SK-N-SH treated with all-trans-retinoic acid at 6 μM for 48 hours (cell line): Measurements from ENCODE around the gene UBE2L3.

Source experiments
- BACH2 ChIP-seq: fragments of 250-450 bp; sonication (Bioruptor Pico); IDR thresholded peaks from 2 replicates; pipeline ENCODE4 v1.9.0; 2021; ENCODE audit warnings: mild to moderate bottlenecking, borderline replicate concordance
- CSDC2 ChIP-seq: fragments of 250-450 bp; sonication (Bioruptor Pico); IDR thresholded peaks from 2 replicates; pipeline ENCODE4 v1.5.0; 2020; ENCODE audit warnings: mild to moderate bottlenecking, moderate library complexity
- ESRRG ChIP-seq: fragments of 250-450 bp; sonication (Bioruptor Pico); IDR thresholded peaks from 2 replicates; pipeline ENCODE4 v1.6.1; 2021; ENCODE audit warnings: mild to moderate bottlenecking
- RARB ChIP-seq: fragments of 250-450 bp; sonication (Bioruptor Pico); IDR thresholded peaks from 2 replicates; pipeline ENCODE4 v1.8.0; 2021; ENCODE audit warnings: mild to moderate bottlenecking, moderate library complexity
- SNAI2 ChIP-seq: fragments of 250-450 bp; sonication (Bioruptor Pico); IDR thresholded peaks from 2 replicates; pipeline ENCODE4 v1.5.0; 2020; ENCODE audit warnings: mild to moderate bottlenecking, moderate library complexity
- ZNF8 ChIP-seq: fragments of 450-650 bp; formaldehyde crosslinking; IDR thresholded peaks from 2 replicates; pipeline ENCODE4 v1.5.0; 2020; ENCODE audit warnings: mild to moderate bottlenecking, moderate library complexity
- TF ChIP-seq, protein P1 (sequence below): fragments of 250-450 bp; sonication (Bioruptor Pico); IDR thresholded peaks from 2 replicates; pipeline ENCODE4 v1.8.0; 2020; ENCODE audit warnings: mild to moderate bottlenecking, moderate library complexity, borderline replicate concordance
- TF ChIP-seq, protein P2 (sequence below): fragments of 250-450 bp; sonication (Bioruptor Pico); IDR thresholded peaks from 2 replicates; pipeline ENCODE4 v1.5.1; 2020; ENCODE audit warnings: low read depth, mild to moderate bottlenecking, moderate library complexity
- TF ChIP-seq, protein P3 (sequence below): fragments of 250-450 bp; sonication (Bioruptor Pico); IDR thresholded peaks from 2 replicates; pipeline ENCODE4 v1.8.0; 2021; ENCODE audit warnings: low read depth, mild to moderate bottlenecking, moderate library complexity, borderline replicate concordance

DNA sequence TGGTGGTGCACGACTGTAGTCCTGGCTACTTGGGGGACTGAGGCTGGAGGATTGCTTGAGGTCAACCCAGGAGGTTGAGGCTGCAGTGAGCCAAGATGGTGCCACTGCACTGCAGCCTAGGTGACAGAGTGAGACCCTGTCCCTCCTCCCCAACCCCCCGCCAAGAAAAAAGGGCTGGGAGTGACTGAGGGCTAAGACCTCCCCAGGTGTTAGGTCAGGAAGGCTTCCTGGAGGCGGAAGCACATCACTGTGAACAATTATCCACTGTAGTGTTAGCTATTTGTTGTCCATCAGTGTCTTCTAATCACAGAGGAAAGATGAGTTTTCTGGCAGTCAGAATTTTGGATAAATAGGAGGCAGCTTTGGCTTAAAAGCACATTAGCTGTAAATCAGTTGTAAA lies 53.5 kb downstream of the UBE2L3 start:
- TF ChIP-seq, protein P1, sequence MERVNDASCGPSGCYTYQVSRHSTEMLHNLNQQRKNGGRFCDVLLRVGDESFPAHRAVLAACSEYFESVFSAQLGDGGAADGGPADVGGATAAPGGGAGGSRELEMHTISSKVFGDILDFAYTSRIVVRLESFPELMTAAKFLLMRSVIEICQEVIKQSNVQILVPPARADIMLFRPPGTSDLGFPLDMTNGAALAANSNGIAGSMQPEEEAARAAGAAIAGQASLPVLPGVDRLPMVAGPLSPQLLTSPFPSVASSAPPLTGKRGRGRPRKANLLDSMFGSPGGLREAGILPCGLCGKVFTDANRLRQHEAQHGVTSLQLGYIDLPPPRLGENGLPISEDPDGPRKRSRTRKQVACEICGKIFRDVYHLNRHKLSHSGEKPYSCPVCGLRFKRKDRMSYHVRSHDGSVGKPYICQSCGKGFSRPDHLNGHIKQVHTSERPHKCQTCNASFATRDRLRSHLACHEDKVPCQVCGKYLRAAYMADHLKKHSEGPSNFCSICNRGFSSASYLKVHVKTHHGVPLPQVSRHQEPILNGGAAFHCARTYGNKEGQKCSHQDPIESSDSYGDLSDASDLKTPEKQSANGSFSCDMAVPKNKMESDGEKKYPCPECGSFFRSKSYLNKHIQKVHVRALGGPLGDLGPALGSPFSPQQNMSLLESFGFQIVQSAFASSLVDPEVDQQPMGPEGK (CRISPR knock-in tag): no peak
- TF ChIP-seq, protein P2, sequence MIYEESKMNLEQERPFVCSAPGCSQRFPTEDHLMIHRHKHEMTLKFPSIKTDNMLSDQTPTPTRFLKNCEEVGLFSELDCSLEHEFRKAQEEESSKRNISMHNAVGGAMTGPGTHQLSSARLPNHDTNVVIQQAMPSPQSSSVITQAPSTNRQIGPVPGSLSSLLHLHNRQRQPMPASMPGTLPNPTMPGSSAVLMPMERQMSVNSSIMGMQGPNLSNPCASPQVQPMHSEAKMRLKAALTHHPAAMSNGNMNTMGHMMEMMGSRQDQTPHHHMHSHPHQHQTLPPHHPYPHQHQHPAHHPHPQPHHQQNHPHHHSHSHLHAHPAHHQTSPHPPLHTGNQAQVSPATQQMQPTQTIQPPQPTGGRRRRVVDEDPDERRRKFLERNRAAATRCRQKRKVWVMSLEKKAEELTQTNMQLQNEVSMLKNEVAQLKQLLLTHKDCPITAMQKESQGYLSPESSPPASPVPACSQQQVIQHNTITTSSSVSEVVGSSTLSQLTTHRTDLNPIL (CRISPR knock-in tag): no peak
- TF ChIP-seq SNAI2: no peak
- no peak for TF ChIP-seq BACH2 (CRISPR knock-in tag)
- no peak for TF ChIP-seq RARB (CRISPR knock-in tag)
- TF ChIP-seq ESRRG (CRISPR knock-in tag): no peak
- TF ChIP-seq CSDC2: no peak
- no peak for TF ChIP-seq ZNF8 (CRISPR knock-in tag)
- TF ChIP-seq, protein P3, sequence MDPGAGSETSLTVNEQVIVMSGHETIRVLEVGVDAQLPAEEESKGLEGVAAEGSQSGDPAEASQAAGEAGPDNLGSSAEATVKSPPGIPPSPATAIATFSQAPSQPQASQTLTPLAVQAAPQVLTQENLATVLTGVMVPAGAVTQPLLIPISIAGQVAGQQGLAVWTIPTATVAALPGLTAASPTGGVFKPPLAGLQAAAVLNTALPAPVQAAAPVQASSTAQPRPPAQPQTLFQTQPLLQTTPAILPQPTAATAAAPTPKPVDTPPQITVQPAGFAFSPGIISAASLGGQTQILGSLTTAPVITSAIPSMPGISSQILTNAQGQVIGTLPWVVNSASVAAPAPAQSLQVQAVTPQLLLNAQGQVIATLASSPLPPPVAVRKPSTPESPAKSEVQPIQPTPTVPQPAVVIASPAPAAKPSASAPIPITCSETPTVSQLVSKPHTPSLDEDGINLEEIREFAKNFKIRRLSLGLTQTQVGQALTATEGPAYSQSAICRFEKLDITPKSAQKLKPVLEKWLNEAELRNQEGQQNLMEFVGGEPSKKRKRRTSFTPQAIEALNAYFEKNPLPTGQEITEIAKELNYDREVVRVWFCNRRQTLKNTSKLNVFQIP (CRISPR knock-in tag): no peak
